Cardiac septum (tissue), 1 donor: ENCODE data around the gene ITPKC. TPM values are rescaled to one million over a fixed set of nuclear protein-coding genes. Genes with fewer than 3 reads are reported as not detected.
A peak's percentile ranks its signal among the peaks of the same experiment; 100 is the strongest.

Experiments used
- DNase-seq: peaks from one replicate; pipeline ENCODE4 v3.0.0-alpha.2; 2020; ENCODE audit warnings: low spot score
- intact Hi-C: fragments of 100-400 bp; cut with DNase I; formaldehyde crosslinking; loops from one replicate; pipeline ENCODE4 v1.14.0; 2022
- long read RNA-seq: library from polyadenylated mRNA; unstranded; transcript quantifications from one replicate; pipeline ENCODE4 v2.0.0, GENCODE V29; 2021
- total RNA-seq: library from RNA; stranded (reverse); fragmentation: NEBNext Ultra II Directional; extraction: Animal tissue kit (Norgen Biotek cat#: 25700); gene quantifications from one replicate; pipeline ENCODE4 v1.2.1, GENCODE V29; 2021
- donor health status: DM: no; HTN: no; CAD: no.

Gene ITPKC
- total RNA-seq = 10.0 TPM
- long read RNA-seq, transcript ITPKC-201 (7 exons, 3,385 nt) = major isoform, 23 of 36 reads
- long read RNA-seq, partial matches to known transcripts = 2 of 36 reads
- long read RNA-seq, other reads (novel, unspliced or antisense) = 11 of 36 reads

DNA sequence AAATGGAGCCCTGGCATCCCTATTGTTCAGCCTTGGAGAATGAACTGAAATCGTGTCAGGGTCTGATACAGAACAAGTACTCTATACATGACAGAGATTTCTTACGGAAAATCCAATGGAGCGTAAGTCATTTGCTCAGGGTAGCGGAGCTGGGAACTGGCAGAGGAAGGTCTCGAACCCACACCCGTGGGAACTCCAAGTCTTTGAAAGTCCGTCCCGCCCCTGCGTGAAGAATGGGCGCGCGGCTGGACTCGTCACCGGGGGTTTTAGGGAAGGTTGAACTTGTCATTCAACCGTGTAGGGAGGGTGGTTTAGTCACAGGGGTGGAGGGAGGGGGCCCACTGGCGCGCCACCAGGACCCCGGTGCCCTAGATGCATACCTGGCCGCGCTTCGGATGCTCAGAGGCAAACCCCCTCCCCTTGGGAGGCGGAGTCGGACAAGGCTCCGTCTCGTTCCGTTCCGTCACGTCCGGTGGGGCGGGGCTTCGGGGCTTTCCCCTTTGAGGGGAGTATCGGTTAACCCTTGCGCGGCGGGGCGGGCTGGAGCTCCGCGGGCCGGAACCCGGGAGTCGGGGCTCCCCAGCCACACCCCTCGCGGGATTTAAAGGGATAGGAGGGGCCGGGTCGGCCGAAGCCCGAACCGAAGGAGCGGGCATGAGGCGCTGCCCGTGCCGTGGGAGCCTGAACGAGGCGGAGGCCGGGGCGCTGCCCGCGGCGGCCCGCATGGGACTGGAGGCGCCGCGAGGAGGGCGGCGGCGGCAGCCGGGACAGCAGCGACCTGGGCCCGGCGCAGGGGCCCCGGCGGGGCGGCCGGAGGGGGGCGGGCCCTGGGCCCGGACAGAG, at the start of gene ITPKC, which contains the start of gene COQ8B:
TSS of gene ITPKC (plus strand) at position 631 of the 843 bp plus-strand sequence. CDS start at position 655, 24 bp downstream.
TSS of gene COQ8B (minus strand) at position 405 of the 843 bp plus-strand sequence. CDS start 2,254 bp downstream, outside the sequence.
- peak; percentile 100 for DNase-seq
- intact Hi-C loops = loop anchor here (1.0 to 10.0 kb wide), 5 partner anchors 53 to 1302 kb away; partner anchors contain the start of genes LTBP4, PLEKHG2 and SERTAD3

DNA sequence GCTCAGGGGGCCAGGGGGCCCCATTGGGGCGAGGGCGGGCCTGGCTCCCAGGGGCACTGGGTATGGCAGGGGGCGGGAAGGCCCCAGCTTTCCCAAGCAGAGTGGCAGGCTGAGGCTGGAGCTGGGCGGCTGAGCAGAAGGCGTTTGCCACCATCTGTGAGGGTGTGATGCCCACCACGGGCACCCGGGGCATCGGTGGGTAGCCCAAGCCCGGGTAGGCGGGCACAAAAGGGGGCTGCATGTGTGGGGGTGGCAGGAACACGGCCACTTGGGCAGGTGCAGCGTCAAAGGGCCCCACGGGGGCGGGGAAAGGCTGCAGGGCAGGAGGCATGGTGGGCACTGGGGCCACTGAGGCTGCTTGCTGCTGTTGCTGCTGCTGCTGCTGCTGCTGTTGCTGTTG, 49.3 kb upstream of the ITPKC start:
- DNase-seq = no peak
- intact Hi-C loops = loop anchor here (10.0 kb wide), 1 partner anchor 237 kb away; no protein-coding TSS in a partner anchor

DNA sequence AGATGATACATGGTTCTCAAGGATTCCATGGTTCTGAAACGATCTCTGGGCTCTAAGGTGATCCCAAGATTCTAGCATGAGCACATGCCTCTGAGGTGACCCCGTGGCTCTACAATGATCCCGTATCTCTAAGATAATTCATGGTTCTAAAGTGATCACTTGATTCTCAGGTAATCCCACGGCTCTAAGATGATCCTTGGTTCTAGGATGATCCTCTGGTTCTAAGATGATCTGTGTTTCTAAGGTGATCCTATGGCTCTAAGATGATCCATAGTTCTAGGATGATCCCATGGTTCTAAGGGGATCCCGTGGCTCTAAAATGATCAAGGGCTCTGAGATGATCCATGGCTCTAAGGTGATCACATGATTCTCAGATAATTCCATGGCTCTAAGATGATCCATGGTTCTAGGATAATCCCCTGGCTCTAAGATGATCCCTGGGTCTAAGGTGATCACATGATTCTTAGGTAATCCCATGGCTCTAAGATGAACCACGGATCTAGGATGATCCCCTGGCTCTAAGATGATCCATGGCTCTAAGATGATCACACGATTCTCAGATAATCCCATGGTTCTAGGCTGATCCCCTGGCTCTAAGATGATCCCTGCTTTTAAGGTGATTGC, 47.8 kb upstream of the ITPKC start:
- no peak for DNase-seq
- intact Hi-C loops = loop anchor here (10.0 kb wide), 1 partner anchor 236 kb away; no protein-coding TSS in a partner anchor

DNA sequence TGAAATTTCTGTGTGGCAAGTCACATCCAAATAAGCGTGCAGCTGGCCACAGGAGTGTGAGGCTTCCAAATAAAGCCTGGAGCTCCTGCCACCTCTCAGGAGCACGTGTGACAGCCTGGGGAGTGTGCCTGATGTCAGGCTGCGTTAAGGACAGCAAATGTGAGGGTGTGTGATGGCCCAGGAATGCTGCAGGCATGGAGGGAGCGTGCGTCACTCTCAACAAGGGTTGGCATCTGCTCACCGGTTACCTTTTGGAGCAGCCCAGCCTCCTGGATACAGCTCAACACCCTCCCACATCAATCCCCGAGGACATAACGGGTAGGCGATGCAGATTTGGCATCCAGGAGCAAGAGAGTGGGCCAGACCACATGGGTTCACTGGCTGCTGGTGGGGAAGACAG, 45.5 kb upstream of the ITPKC start:
- intact Hi-C loops = no loop called here
- DNase-seq = peak; percentile 74

DNA sequence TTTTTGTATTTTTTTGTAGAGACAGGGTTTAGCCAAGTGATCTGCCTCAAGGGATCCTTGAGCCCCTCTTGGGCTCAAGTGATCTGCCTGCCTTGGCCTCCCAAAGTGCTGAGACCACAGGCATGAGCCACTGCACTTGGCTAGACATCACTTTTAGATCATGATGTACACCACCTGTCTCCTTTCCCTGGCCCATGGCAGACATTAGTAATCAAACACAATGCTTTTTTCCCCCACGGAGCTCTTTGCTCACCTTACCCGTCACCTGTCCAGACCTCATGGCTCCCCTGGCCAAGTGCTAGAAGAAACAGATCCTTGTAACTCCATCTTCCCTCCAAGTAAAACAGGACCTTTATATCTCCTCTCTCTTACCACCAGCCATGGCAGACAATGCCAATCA, 44.9 kb upstream of the ITPKC start:
- intact Hi-C loops = no loop called here
- DNase-seq = no peak

DNA sequence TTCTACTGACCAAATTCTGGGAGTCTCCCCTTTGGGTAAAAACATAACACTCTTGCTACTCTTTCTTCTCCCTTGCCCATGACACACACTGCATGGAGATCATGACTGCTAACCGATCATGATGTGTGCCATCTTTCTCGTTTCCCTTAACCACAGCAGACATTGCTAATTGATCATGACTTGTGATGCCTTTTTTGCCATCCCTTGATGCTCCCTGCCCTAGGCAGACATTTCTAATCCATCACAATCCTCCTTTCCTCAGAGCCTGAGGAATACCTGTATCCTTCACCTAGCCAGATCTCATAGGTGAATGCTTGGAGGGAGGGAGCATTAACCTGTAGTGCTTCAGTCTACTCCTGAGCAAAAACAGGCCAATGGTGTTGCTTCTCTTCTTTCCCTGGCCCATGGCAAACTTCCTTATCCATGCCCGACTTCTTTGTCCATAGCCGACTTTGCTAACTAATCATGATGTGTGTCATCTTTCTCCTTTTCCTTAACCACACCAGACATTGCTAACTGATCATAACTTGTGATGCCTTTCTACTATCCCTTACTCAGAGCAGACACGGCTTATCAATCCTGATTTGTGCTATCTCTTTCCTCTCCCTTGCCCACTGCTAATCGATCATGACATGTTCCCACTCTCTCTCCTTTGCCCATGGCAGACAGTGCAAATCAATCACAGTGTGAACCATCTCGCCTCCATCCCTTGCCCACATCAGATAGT, 44.2 kb upstream of the ITPKC start:
- DNase-seq = no peak
- intact Hi-C loops = no loop called here

DNA sequence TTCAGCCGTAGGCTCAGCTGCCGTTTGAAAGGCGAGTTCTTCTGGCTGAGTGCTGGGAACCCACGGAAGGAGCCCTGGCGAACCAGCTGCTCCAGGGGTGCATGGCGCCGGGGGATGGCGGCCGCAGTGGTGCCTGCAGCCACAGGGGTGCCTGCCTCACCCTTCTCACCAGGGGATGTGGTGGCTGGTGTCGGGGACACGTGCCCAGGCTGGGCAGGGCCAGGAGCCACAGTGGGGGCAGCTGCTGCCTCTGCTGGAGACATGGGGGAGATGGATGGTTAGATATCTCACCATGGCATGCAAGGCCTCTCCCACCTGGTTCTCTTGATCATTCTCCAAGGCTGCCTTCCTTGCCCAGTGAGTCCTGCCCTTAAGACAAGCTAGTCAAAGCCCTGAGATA, 43.5 kb upstream of the ITPKC start:
- peak; percentile 65 for DNase-seq
- intact Hi-C loops = no loop called here

DNA sequence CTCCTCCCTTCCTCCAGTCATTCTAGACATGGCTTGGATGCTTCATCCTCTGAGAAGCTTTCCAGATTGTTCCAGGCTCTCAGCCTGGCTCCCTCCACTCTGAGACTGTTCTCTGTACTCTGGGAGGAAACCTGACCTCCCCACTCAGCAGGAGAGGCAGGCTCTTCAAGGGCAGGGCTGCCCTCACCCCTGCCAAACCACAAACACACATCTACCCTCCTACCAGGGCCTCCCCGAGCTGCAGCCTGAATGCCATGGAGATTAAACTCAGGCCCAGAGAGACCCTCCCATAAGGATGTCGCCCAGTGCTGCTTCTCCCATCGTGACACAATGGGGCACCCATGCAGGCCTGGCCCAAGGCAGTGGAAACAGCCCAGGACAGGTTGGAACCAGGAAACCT, 42.6 kb upstream of the ITPKC start:
- peak; percentile 66 for DNase-seq
- intact Hi-C loops = no loop called here

DNA sequence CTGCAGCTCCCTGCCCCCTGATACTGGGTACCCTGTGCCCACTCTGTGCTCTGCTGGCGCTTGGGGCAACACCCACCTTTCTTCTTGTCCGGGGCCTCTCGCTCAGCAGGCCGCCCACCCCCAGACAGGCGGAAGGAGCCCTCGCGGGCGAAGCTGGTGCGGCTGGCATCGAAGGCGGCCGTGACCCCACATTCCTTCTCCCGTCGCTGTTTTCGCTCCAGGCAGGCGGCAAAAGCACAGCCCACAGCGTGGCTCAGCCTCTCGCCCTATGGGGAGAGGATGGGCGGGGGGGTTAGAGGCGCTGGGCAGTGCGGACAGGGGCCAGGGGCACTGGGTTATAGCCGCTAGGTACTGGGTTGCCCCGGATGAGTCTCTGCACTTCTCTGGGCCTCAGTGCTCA, 39.8 kb upstream of the ITPKC start:
- intact Hi-C loops = no loop called here
- DNase-seq = no peak

DNA sequence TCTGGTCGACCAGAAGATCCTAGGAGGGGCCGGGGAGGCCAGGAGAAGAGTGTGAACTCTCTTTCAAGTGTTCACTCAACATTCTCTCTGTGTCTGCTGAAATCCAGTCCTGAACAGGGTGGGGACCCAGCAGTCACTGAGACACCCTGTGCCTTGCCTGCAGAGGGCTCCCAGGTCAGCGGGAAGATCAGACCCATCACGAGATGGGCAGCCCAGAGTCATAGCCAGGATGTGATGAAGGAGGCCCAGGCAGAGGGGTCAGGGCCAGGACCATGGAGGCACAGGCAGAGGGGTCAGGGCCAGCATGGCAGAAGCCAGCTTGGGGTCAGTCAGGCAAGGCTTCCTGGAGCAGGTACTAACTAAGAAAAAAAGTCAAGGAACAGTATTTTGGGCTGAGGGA, 35.9 kb upstream of the ITPKC start:
- DNase-seq = no peak
- intact Hi-C loops = no loop called here

DNA sequence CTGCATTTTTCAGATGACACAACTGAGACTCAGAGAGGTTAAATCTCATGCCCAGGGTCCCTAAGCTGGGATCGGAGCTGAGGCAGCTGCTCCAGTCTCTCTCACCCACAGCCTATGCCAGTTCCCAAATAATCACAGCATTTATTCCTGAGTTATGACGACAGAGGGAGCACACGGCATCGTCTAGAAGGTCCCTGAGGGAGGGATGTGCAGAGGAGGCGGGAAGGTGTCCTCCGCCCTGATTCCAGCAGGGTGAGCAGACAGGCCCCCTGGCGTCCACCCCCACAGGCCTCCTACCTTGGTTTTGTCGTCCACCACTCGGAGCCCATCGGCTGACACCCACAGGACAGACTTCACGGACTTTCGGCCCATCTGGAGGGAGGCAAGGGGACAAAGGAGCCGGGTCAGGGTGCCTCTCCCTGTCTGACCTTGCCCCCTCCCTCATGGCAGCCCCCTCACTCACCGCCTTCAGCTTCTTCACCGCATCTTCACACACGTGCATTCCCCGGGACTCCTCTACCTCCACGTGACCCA, 34.4 kb upstream of the ITPKC start:
- DNase-seq = no peak
- intact Hi-C loops = no loop called here

DNA sequence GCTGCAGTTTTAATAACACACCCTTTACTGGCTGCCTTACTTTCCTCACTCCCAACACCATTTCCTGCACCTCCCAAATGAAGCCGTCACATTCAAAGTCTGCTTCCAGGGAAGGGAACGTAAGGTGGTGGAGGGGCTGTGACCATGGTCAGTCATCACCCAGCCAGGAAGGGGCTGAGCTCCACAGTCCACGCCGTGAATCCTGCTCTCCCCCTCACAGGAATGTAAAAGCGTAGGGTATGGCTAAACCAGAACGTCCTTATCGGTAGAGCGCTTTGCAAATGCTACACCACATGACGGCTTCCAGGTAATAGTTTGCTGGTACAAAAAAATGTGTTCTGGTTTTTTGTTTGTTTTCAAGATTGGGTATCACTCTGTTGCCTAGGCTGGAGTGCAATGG, 33.5 kb upstream of the ITPKC start:
- DNase-seq = no peak
- intact Hi-C loops = no loop called here

DNA sequence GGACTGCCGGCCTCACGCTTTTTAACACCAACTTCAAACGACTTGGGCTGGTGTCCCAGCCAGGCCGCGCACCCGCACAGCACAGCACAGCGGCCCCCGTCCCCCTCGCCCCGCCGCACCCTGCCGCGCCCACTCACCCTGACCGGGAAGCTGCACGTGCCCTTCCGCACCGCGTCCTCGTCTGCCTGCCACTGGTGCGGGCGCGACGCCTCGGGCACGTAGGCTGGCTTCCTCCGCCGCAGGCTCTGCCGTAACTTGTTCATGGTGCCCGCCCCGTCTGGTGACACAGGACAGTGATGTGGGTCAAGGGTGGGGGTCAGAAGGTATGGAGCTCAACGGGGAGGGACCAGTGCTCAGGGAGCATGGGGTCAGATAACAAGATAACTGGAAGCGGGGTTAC, 32.6 kb upstream of the ITPKC start:
- DNase-seq = no peak
- intact Hi-C loops = no loop called here

DNA sequence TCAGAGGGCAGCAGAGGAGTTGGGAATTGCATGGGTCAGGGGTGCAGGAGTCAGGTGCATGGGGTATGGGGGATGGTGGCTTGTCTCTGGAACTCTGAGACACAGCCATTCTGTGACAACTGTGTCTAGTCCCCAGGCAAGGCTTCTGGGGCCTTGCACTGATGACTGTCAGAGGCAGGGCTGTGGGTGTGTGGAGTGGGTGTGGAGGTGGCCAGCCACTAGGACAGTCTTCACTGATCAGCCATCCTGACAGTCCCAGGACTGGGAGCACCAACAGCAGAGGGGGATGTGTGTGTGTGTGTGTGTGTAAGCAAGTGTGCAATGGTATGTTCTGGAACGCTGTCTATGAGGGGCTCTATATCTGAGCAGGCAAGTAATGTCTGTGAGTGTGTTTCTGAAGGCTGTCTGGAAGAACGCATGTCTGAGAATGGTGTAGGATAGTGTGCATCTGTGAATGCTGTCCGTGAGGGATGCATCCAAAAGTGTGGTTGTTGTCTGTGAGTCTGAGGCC, 31.8 kb upstream of the ITPKC start:
- no peak for DNase-seq

DNA sequence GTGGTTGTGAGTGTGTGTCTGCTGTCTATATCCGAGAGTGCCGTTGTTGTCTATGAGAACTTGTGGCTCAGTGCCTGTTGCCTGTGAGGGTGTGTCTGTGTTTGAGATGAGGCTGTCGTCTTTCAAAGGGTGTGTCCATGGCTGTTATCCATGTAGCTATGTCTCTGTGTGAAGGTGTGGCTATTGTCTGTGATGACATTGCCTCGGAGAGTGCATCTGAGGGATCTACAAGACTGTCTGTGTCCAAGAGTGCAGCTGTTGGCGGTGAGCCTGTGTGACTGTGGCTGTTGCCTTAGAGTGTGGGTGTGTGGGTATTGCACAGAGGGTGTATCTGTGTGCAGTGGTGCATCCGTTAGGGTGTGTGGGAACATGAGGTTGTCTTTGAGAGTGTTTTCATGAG, 31.3 kb upstream of the ITPKC start:
- intact Hi-C loops = no loop called here
- no peak for DNase-seq

More for the DNA sequence above, 31.8 kb upstream of the ITPKC start:
- intact Hi-C loops = no loop called here

DNA sequence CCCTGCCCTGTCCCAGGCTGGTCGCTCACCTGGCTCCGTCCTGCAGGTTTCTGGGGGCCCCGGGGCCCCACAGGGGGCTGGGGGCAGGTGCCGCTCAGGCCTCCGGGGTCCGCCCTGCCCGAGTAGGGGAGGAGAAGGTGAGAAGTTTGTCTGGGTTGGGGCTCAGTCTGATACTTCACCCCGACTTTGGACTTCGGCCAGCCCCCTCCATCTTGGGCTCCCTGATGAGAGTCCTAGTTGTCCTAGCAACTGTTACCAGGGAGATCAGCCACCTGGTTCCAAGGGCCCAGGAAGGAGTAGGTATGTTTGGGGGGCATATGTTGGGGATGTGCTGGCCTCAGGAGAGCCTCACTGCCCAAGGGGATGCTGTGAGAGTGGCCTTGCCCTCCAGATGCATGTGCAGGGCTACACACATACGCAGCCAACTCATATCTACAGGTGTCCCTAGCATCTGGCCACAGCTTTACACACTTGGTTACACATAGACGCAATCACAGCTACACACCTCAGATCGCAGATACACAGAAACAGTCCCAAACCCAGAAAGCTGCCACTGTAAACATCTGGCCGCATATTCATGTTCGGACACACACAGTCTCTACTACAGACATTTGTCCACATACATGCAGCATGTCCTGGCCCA, 29.9 kb upstream of the ITPKC start:
- intact Hi-C loops = no loop called here
- no peak for DNase-seq

DNA sequence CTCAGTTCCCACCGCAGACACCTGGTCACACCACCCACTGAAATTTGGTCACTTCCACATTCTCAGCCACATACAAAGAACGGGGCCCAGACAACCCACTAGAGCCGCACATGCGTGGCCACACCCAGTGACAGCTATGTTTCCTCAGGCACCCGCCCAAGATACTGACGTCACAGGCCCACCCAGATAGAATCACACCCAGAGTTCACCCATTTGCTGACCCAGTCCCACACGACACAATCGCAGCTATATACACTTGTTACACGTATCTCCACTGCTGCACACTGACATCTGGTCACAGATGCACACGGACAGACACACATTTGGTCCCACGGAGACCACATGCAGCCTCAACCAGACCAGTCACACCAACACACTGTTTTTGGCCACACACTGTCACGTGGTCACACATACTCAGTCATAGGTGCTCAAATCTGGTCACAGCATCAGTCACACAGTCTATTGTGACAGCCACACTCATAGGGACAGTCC, 29.3 kb upstream of the ITPKC start:
- intact Hi-C loops = no loop called here
- DNase-seq = no peak

DNA sequence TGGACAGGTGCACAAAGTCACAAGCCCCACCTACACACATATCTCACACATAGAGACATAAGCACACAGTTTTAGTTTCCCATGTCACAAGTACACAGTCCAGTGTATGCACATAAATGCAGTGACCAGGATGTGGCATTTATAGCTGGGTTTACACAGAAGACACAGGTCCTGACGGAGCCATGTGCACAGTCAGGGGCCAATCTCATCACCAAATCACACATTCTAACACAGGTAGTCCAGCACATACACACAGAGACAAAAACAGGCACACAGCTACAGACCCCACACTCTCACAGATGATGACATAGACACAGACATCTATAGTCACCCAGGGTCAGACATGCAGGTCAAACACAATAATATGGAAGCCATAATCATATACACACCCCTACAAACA, 28.6 kb upstream of the ITPKC start:
- no peak for DNase-seq
- intact Hi-C loops = no loop called here

DNA sequence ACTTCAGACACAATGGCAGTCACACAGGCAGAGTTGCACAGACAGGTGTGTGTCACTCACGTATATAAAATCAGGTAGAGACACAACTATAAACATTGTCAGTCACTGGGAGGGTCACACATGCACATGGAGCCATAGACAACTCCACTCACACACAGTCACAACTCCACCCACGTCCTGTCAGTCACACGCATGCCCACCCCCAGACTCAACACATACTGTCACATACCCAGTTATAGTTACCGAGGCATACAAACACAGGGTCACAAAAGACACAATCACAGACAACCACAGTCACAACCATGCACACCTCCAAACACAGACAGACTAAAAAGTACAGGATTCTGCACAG, 27.9 kb upstream of the ITPKC start:
- no peak for DNase-seq
- intact Hi-C loops = no loop called here
